K562 (cell line): Measurements from ENCODE around the gene HARS1. TPM values are rescaled to one million over a fixed set of nuclear protein-coding genes. Genes with fewer than 3 reads are reported as not detected.

Experiments
- ARHGAP35 ChIP-seq: fragments of 450-650 bp; IDR thresholded peaks from 2 replicates; pipeline ENCODE4 v1.6.1; 2018; ENCODE audit not compliant: partially characterized antibody
- DACH1 ChIP-seq: fragments of 450-650 bp; IDR thresholded peaks from 2 replicates; pipeline ENCODE4 v1.6.1; 2018; ENCODE audit not compliant: partially characterized antibody
- FOS ChIP-seq: IDR thresholded peaks from 3 replicates; pipeline ENCODE4 v1.6.1; 2011; ENCODE audit not compliant: insufficient read length; ENCODE audit errors: extremely low read depth
- FOSL1 ChIP-seq: fragments of 200-800 bp; sonication (Bioruptor generic); conservative IDR thresholded peaks from 2 replicates; pipeline ENCODE4 v1.6.1; 2016; ENCODE audit warnings: missing genetic modification characterization, missing compliant biosample characterization
- HES1 ChIP-seq: fragments of 450-650 bp; IDR thresholded peaks from 2 replicates; pipeline ENCODE4 v1.6.1; 2016; ENCODE audit warnings: low read depth, mild to moderate bottlenecking, moderate library complexity
- HLTF ChIP-seq: fragments of 450-650 bp; IDR thresholded peaks from 2 replicates; pipeline ENCODE4 v1.6.1; 2016
- RBM25 ChIP-seq: fragments of 200-400 bp; formaldehyde crosslinking; IDR thresholded peaks from 2 replicates; pipeline ENCODE4 v1.6.1; 2018; ENCODE audit warnings: low read length, low read depth, moderate library complexity; ENCODE audit not compliant: severe bottlenecking
- SETDB1 ChIP-seq: IDR thresholded peaks from one replicate; pipeline ENCODE4 v1.6.1; 2012; ENCODE audit warnings: low read length, control low read depth, inconsistent platforms
- SNAPC5 ChIP-seq: fragments of 250-450 bp; sonication (Bioruptor Pico); IDR thresholded peaks from 2 replicates; pipeline ENCODE4 v1.8.0; 2021; ENCODE audit warnings: moderate library complexity, mild to moderate bottlenecking, inconsistent platforms
- SRSF7 ChIP-seq: fragments of 200-400 bp; formaldehyde crosslinking; optimal IDR thresholded peaks from 2 replicates; pipeline ENCODE3; 2017; ENCODE audit warnings: mild to moderate bottlenecking, low read depth, low read length
- TAF1 ChIP-seq: IDR thresholded peaks from 2 replicates; pipeline ENCODE4 v1.6.1; 2011; ENCODE audit warnings: mild to moderate bottlenecking, low read length, moderate library complexity; ENCODE audit not compliant: insufficient read depth, control insufficient read depth, severe bottlenecking; ENCODE audit errors: extremely low read depth
- TCF7L2 ChIP-seq: fragments of 150-350 bp; IDR thresholded peaks from 2 replicates; pipeline ENCODE4 v1.6.1; 2016; ENCODE audit warnings: low read depth, mild to moderate bottlenecking, low read length, moderate library complexity
- TSHZ1 ChIP-seq: fragments of 250-450 bp; sonication (Bioruptor Pico); IDR thresholded peaks from 2 replicates; pipeline ENCODE4 v1.4.0; 2020; ENCODE audit warnings: mild to moderate bottlenecking, moderate library complexity
- UBTF ChIP-seq, 2 experiments: IDR thresholded peaks; 2 replicates each; pipeline ENCODE4 v1.6.1; 2012; ENCODE audit warnings: improper control_type of control experiment in 2 of 2, low read depth in 2 of 2, low read length in 2 of 2, borderline replicate concordance in 1 of 2
- XRCC3 ChIP-seq: fragments of 450-650 bp; IDR thresholded peaks from 2 replicates; pipeline ENCODE4 v1.6.1; 2017; ENCODE audit warnings: mild to moderate bottlenecking, moderate library complexity
- ZBTB5 ChIP-seq: fragments of 450-650 bp; IDR thresholded peaks from 2 replicates; pipeline ENCODE4 v1.6.1; 2017; ENCODE audit warnings: antibody characterized with exemption
- ZBTB7A ChIP-seq: IDR thresholded peaks from 2 replicates; pipeline ENCODE4 v1.6.1; 2011; ENCODE audit warnings: low read depth, mild to moderate bottlenecking, low read length, moderate library complexity, borderline replicate concordance; ENCODE audit not compliant: control insufficient read depth
- ZNF431 ChIP-seq: sonication (generic); formaldehyde crosslinking; IDR thresholded peaks from 2 replicates; pipeline ENCODE4 v1.8.0; 2022; ENCODE audit warnings: mild to moderate bottlenecking, missing genetic modification reagents
- polyA plus RNA-seq, 8 experiments: library from polyadenylated mRNA; depleted of rRNA in 4 of 8; stranded (reverse) in 5 of 8; unstranded in 3 of 8; fragments of >200 nt; fragmentation: Nextera tagmentation in 2 of 8; fragmentation: Illumina TruSeq in 1 of 8; extraction: Ambion mirVana in 2 of 8; extraction: Trizol in 1 of 8; gene quantifications; 2 replicates each; pipeline versions ENCODE4 v1.2.1 to v1.2.3, GENCODE V29; 2011 to 2014; ENCODE audit warnings: inconsistent platforms in 1 of 8, missing spikeins in 1 of 8
- total RNA-seq, 7 experiments: library from RNA; depleted of rRNA in 6 of 7; stranded (reverse); fragments of >200 nt in 6 of 7; fragmentation: Illumina TruSeq in 2 of 7; extraction: Trizol in 2 of 7; gene quantifications; 2 replicates each; pipeline versions ENCODE4 v1.2.1 to v1.2.3, GENCODE V29; 2011 to 2021; ENCODE audit warnings: low replicate concordance in 1 of 7

Gene HARS1
- total and polyA plus RNA-seq, 9 of the 15 experiments (the other 6 are each of a cell fraction or from before 2014, with no cell fraction given): 13.5 to 88.5 (median 75.2) TPM

- no peak for TF ChIP-seq TSHZ1 (CRISPR knock-in tag)
- TF ChIP-seq UBTF (IDR thresholded peaks at IDR 0.05; ENCODE audit: borderline replicate concordance in 1 of 2, low read depth in 2 of 2, low read length in 2 of 2): peak; percentile 58 to 88; a peak in 3 of 4 replicates
- no peak for TF ChIP-seq SRSF7
- no peak for TF ChIP-seq ZNF431 (CRISPR knock-in tag)
- 0 out of 2 replicates have a peak, but pooled peaks have one; percentile 47 for TF ChIP-seq ZBTB7A
- TF ChIP-seq ARHGAP35: no peak
- TF ChIP-seq FOSL1: no peak; the same call in 1 of the 2 replicates
- peak; percentile 72 for TF ChIP-seq DACH1
- TF ChIP-seq HLTF: no peak
- TF ChIP-seq RBM25: no peak
- no peak for TF ChIP-seq HES1
- no peak for TF ChIP-seq FOS
- peak; percentile 83 for TF ChIP-seq TAF1
- TF ChIP-seq XRCC3: no peak
- TF ChIP-seq SETDB1: peak; percentile 26
- no peak for TF ChIP-seq SNAPC5
- TF ChIP-seq ZBTB5: no peak
- no peak for TF ChIP-seq TCF7L2
These were observed 26.6 kb downstream of the HARS1 start, which contains the start of gene WDR55 (continued) for GRCh38 chr5:140664359-140665119.
